ENCODE measurements around the gene BANP.

Gene BANP

GRCh38 chr16:87949071-87949744 lies 2.0 kb upstream of the BANP start:
- DNase-seq (ENCODE audit: low read depth in 2 of 2): no peak

- no peak for DNase-seq (ENCODE audit: low read depth in 2 of 2)
Observed at GRCh38 chr16:87951552-87952538, 611 bp downstream of the BANP start.

GRCh38 chr16:87952751-87953150 lies 1.5 kb downstream of the BANP start:
- no peak for DNase-seq (ENCODE audit: low read depth in 2 of 2)

- DNase-seq (ENCODE audit: low read depth in 2 of 2): no peak
Observed at GRCh38 chr16:87953308-87954215, 2.3 kb downstream of the BANP start.

GRCh38 chr16:87954361-87954760 lies 3.1 kb downstream of the BANP start:
- no peak for DNase-seq (ENCODE audit: low read depth in 2 of 2)

GRCh38 chr16:87954826-87955225 lies 3.6 kb downstream of the BANP start:
- no peak for DNase-seq (ENCODE audit: low read depth in 2 of 2)

- no peak for DNase-seq (ENCODE audit: low read depth in 2 of 2)
Observed at GRCh38 chr16:87955302-87956097, 4.3 kb downstream of the BANP start.

- no peak for DNase-seq (ENCODE audit: low read depth in 2 of 2)
Observed at GRCh38 chr16:87956098-87956364, 4.8 kb downstream of the BANP start.

- peak; percentile 65 to 74 for DNase-seq (ENCODE audit: low read depth in 2 of 2)
Observed at GRCh38 chr16:87956365-87957231, 5.4 kb downstream of the BANP start.

- no peak for DNase-seq (ENCODE audit: low read depth in 2 of 2)
Observed at GRCh38 chr16:87957296-87958094, 6.3 kb downstream of the BANP start.

GRCh38 chr16:87958632-87959031 lies 7.4 kb downstream of the BANP start:
- DNase-seq (ENCODE audit: low read depth in 2 of 2): no peak

- no peak for DNase-seq (ENCODE audit: low read depth in 2 of 2)
Observed at GRCh38 chr16:87959391-87959990, 8.3 kb downstream of the BANP start.

GRCh38 chr16:87960296-87960695 lies 9.1 kb downstream of the BANP start:
- no peak for DNase-seq (ENCODE audit: low read depth in 2 of 2)

GRCh38 chr16:87960852-87961251 lies 9.6 kb downstream of the BANP start:
- no peak for DNase-seq (ENCODE audit: low read depth in 2 of 2)

GRCh38 chr16:87961623-87962022 lies 10.4 kb downstream of the BANP start:
- no peak for DNase-seq (ENCODE audit: low read depth in 2 of 2)

- peak; percentile 66 to 73 for DNase-seq (ENCODE audit: low read depth in 2 of 2)
Observed at GRCh38 chr16:87963400-87963799, 12.2 kb downstream of the BANP start.

GRCh38 chr16:87964049-87964659 lies 12.9 kb downstream of the BANP start:
- DNase-seq (ENCODE audit: low read depth in 2 of 2): no peak

- DNase-seq (ENCODE audit: low read depth in 2 of 2): no peak
Observed at GRCh38 chr16:87965417-87965816, 14.2 kb downstream of the BANP start.

Measured in stimulated activated CD4-positive, alpha-beta T cell treated with anti-CD3 and anti-CD28 coated beads, Interleukin-15, amount 100 ng/mL, for 48 hours (primary cell).